Loucy (cell line): ENCODE data around the gene STT3B.

Experiments
- EZH2phosphoT487 ChIP-seq: fragments of 200-600 bp; IDR thresholded peaks from 2 replicates; pipeline ENCODE4 v1.6.1; 2018; ENCODE audit warnings: antibody characterized with exemption, mild to moderate bottlenecking, moderate library complexity, borderline replicate concordance
- TF ChIP-seq, protein P1 (sequence below): fragments of 200-600 bp; sonication (generic); conservative IDR thresholded peaks from 2 replicates; pipeline ENCODE4 v1.5.1; 2014; ENCODE audit warnings: mild to moderate bottlenecking, antibody characterized with exemption, low read length

GRCh38 chr3:31542246-31542645, 9.5 kb downstream of the STT3B start:
- TF ChIP-seq, protein P1, sequence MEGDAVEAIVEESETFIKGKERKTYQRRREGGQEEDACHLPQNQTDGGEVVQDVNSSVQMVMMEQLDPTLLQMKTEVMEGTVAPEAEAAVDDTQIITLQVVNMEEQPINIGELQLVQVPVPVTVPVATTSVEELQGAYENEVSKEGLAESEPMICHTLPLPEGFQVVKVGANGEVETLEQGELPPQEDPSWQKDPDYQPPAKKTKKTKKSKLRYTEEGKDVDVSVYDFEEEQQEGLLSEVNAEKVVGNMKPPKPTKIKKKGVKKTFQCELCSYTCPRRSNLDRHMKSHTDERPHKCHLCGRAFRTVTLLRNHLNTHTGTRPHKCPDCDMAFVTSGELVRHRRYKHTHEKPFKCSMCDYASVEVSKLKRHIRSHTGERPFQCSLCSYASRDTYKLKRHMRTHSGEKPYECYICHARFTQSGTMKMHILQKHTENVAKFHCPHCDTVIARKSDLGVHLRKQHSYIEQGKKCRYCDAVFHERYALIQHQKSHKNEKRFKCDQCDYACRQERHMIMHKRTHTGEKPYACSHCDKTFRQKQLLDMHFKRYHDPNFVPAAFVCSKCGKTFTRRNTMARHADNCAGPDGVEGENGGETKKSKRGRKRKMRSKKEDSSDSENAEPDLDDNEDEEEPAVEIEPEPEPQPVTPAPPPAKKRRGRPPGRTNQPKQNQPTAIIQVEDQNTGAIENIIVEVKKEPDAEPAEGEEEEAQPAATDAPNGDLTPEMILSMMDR = no peak
- TF ChIP-seq EZH2phosphoT487 = no peak
